ENCODE data around the gene TCF23.

Gene TCF23

GRCh38 chr2:27198627-27199026, 49.8 kb downstream of the TCF23 start:
- TF ChIP-seq CTCF (IDR thresholded peaks at IDR 0.05; ENCODE audit: insufficient read depth, low read length, poor library complexity, severe bottlenecking), result no peak
- Histone ChIP-seq H3K4me3 (replicated peaks; ENCODE audit: low read depth, low read length) (no peak overlapping the region), H3K27me3 (replicated peaks; ENCODE audit: control insufficient read depth, insufficient read depth, low read length) (no peaks in the 10 kb centered on the region), H3K36me3 (ENCODE audit: control insufficient read depth, insufficient read depth, low read length) (peaks cover 18% of the 10 kb centered on the region)
- DNase-seq (ENCODE audit: extremely low read depth, insufficient read length), result no peak

- peaks cover 25% of the 10 kb centered on the region for H3K36me3 ChIP-seq (ENCODE audit: control insufficient read depth, insufficient read depth, low read length)
- H3K27me3 ChIP-seq (replicated peaks; ENCODE audit: control insufficient read depth, insufficient read depth, low read length), result no peaks in the 10 kb centered on the region
- TF ChIP-seq CTCF (IDR thresholded peaks at IDR 0.05; ENCODE audit: insufficient read depth, low read length, poor library complexity, severe bottlenecking), result no peak
- DNase-seq (ENCODE audit: extremely low read depth, insufficient read length), result no peak
- no peak overlapping the region for H3K4me3 ChIP-seq (replicated peaks; ENCODE audit: low read depth, low read length)
These were observed 50.4 kb downstream of the TCF23 start for GRCh38 chr2:27199241-27199640.

GRCh38 chr2:27201675-27202074, 52.9 kb downstream of the TCF23 start:
- H3K27me3 ChIP-seq (replicated peaks; ENCODE audit: control insufficient read depth, insufficient read depth, low read length), result no peaks in the 10 kb centered on the region
- DNase-seq (ENCODE audit: extremely low read depth, insufficient read length), result no peak
- peaks cover 42% of the 10 kb centered on the region for H3K36me3 ChIP-seq (ENCODE audit: control insufficient read depth, insufficient read depth, low read length)
- TF ChIP-seq CTCF (IDR thresholded peaks at IDR 0.05; ENCODE audit: insufficient read depth, low read length, poor library complexity, severe bottlenecking), result no peak
- no peak overlapping the region for H3K4me3 ChIP-seq (replicated peaks; ENCODE audit: low read depth, low read length)

- Histone ChIP-seq H3K4me3 (replicated peaks; ENCODE audit: low read depth, low read length) (no peak overlapping the region), H3K36me3 (ENCODE audit: control insufficient read depth, insufficient read depth, low read length) (peaks cover 47% of the 10 kb centered on the region), H3K27me3 (replicated peaks; ENCODE audit: control insufficient read depth, insufficient read depth, low read length) (no peaks in the 10 kb centered on the region)
- no peak for DNase-seq (ENCODE audit: extremely low read depth, insufficient read length)
- no peak for TF ChIP-seq CTCF (IDR thresholded peaks at IDR 0.05; ENCODE audit: insufficient read depth, low read length, poor library complexity, severe bottlenecking)
These were observed 54.0 kb downstream of the TCF23 start for GRCh38 chr2:27202854-27203253.

- H3K36me3 ChIP-seq (ENCODE audit: control insufficient read depth, insufficient read depth, low read length), result peaks cover 47% of the 10 kb centered on the region
- no peak for DNase-seq (ENCODE audit: extremely low read depth, insufficient read length)
These were observed 54.9 kb downstream of the TCF23 start for GRCh38 chr2:27203741-27204140.

More at GRCh38 chr2:27203741-27204140, 54.9 kb downstream of the TCF23 start:
- no peaks in the 10 kb centered on the region for H3K27me3 ChIP-seq (replicated peaks; ENCODE audit: control insufficient read depth, insufficient read depth, low read length)
- H3K4me3 ChIP-seq (replicated peaks; ENCODE audit: low read depth, low read length), result no peak overlapping the region
- no peak for TF ChIP-seq CTCF (IDR thresholded peaks at IDR 0.05; ENCODE audit: insufficient read depth, low read length, poor library complexity, severe bottlenecking)
